Measurements from ENCODE around the gene EPB41L4A. TPM values are rescaled to one million over a fixed set of nuclear protein-coding genes. Genes with fewer than 3 reads are reported as not detected.

The EPB41L4A gene
- polyA plus RNA-seq, 1 donor (not counting 4 experiments of a cell fraction or from before 2014, with no cell fraction given): 3.5 TPM

GRCh38 chr5:112192072-112192471 is 227.0 kb downstream of the EPB41L4A start:
- Histone ChIP-seq H2AFZ (ENCODE audit: control insufficient read depth, low read length) (no peak overlapping the region), H3K4me2 (ENCODE audit: control insufficient read depth, extremely low read depth, insufficient read depth, low read depth, low read length) (no peak overlapping the region), H3K27ac (ENCODE audit: control insufficient read depth, insufficient read depth, low read length) (no peak overlapping the region), H3K9ac (ENCODE audit: control insufficient read depth, extremely low read depth, insufficient read depth, low read length) (no peak overlapping the region), H3K79me2 (ENCODE audit: control insufficient read depth, insufficient read depth, low read length) (no peaks in the 10 kb centered on the region), H3K4me1 (ENCODE audit: control insufficient read depth, extremely low read depth, insufficient read depth, low read length) (no peaks in the 10 kb centered on the region), H3K9me3 (ENCODE audit: control insufficient read depth, low read depth, low read length) (no peaks in the 10 kb centered on the region), H4K20me1 (ENCODE audit: control insufficient read depth, extremely low read depth, insufficient read depth, low read length) (no peaks in the 10 kb centered on the region), H3K36me3 (ENCODE audit: control insufficient read depth in 2 of 2, extremely low read depth in 1 of 2, insufficient read depth in 2 of 2, low read length in 2 of 2) (peaks cover 0 to 2% of the 10 kb centered on the region in 2 experiments), H3K27me3 (ENCODE audit: control insufficient read depth, extremely low read depth, insufficient read depth, low read length) (no peaks in the 10 kb centered on the region), H3K4me3 (ENCODE audit: control insufficient read depth in 2 of 3, extremely low read depth in 1 of 3, insufficient read depth in 2 of 3, low read depth in 1 of 3, low read length in 3 of 3) (no peak overlapping the region), H3K9me1 (ENCODE audit: control insufficient read depth, extremely low read depth, insufficient read depth, low read length) (no peaks in the 10 kb centered on the region)
- dilution Hi-C loops (cut with MboI; ENCODE audit: extremely low pct_ligation_motif_present, low sequenced_read_pairs): no loop called here
- no peak for TF ChIP-seq EZH2 (IDR thresholded peaks at IDR 0.05; ENCODE audit: low read length)
- TF ChIP-seq CTCF (optimal IDR thresholded peaks at IDR 0.05 in 1 of 3, IDR thresholded peaks at IDR 0.05 in 1 of 3, conservative IDR thresholded peaks at IDR 0.05 in 1 of 3; ENCODE audit: extremely low read depth in 1 of 3, insufficient read depth in 2 of 3, low read length in 3 of 3): no peak
- FAIRE-seq: no peak
- no peak for DNase-seq (ENCODE audit: low read depth, low spot score)

GRCh38 chr5:112189391-112189790 is 229.7 kb downstream of the EPB41L4A start:
- Histone ChIP-seq H3K36me3 (ENCODE audit: control insufficient read depth in 2 of 2, extremely low read depth in 1 of 2, insufficient read depth in 2 of 2, low read length in 2 of 2) (peaks cover 0 to 2% of the 10 kb centered on the region in 2 experiments), H3K4me3 (ENCODE audit: control insufficient read depth in 2 of 3, extremely low read depth in 1 of 3, insufficient read depth in 2 of 3, low read depth in 1 of 3, low read length in 3 of 3) (no peak overlapping the region), H3K9me3 (ENCODE audit: control insufficient read depth, low read depth, low read length) (no peaks in the 10 kb centered on the region), H3K4me1 (ENCODE audit: control insufficient read depth, extremely low read depth, insufficient read depth, low read length) (no peaks in the 10 kb centered on the region), H3K79me2 (ENCODE audit: control insufficient read depth, insufficient read depth, low read length) (no peaks in the 10 kb centered on the region), H4K20me1 (ENCODE audit: control insufficient read depth, extremely low read depth, insufficient read depth, low read length) (no peaks in the 10 kb centered on the region), H2AFZ (ENCODE audit: control insufficient read depth, low read length) (no peak overlapping the region), H3K4me2 (ENCODE audit: control insufficient read depth, extremely low read depth, insufficient read depth, low read depth, low read length) (no peak overlapping the region), H3K9me1 (ENCODE audit: control insufficient read depth, extremely low read depth, insufficient read depth, low read length) (no peaks in the 10 kb centered on the region), H3K9ac (ENCODE audit: control insufficient read depth, extremely low read depth, insufficient read depth, low read length) (no peak overlapping the region), H3K27ac (ENCODE audit: control insufficient read depth, insufficient read depth, low read length) (no peak overlapping the region), H3K27me3 (ENCODE audit: control insufficient read depth, extremely low read depth, insufficient read depth, low read length) (no peaks in the 10 kb centered on the region)
- DNase-seq (ENCODE audit: low read depth, low spot score) (no peak), FAIRE-seq (no peak)
- TF ChIP-seq CTCF (optimal IDR thresholded peaks at IDR 0.05 in 1 of 3, IDR thresholded peaks at IDR 0.05 in 1 of 3, conservative IDR thresholded peaks at IDR 0.05 in 1 of 3; ENCODE audit: extremely low read depth in 1 of 3, insufficient read depth in 2 of 3, low read length in 3 of 3) (no peak), EZH2 (IDR thresholded peaks at IDR 0.05; ENCODE audit: low read length) (no peak)
- dilution Hi-C loops (cut with MboI; ENCODE audit: extremely low pct_ligation_motif_present, low sequenced_read_pairs): no loop called here

Data from keratinocyte (primary cell).